Cardiac muscle cell (in vitro differentiated cells and primary cell): ENCODE data around the gene SLC22A13. TPM values are rescaled to one million over a fixed set of nuclear protein-coding genes. Genes with fewer than 3 reads are reported as not detected.

Experiments used
- DNase-seq, 2 donors: peaks; one replicate each; pipeline versions ENCODE4 v3.0.0 to v3.0.0-alpha.2; 2010 to 2017; ENCODE audit warnings: low read depth in 1 of 2, low spot score in 1 of 2
- H3K27ac ChIP-seq: fragments of 200-600 bp; sonication (generic); 2 replicates; pipeline ENCODE4 v1.5.1; 2016
- H3K27me3 ChIP-seq: fragments of 200-600 bp; sonication (generic); 2 replicates; pipeline ENCODE4 v1.6.0; 2016; ENCODE audit warnings: control low read depth
- H3K36me3 ChIP-seq: fragments of 200-600 bp; sonication (generic); 2 replicates; pipeline ENCODE4 v1.5.1; 2016; ENCODE audit warnings: control low read depth
- H3K4me1 ChIP-seq: fragments of 200-600 bp; sonication (generic); 2 replicates; pipeline ENCODE4 v1.8.1; 2017; ENCODE audit warnings: low read depth, mild to moderate bottlenecking, mixed run types
- H3K4me3 ChIP-seq: fragments of 200-600 bp; sonication (generic); 2 replicates; pipeline ENCODE4 v1.5.1; 2016; ENCODE audit warnings: mild to moderate bottlenecking
- H3K9me3 ChIP-seq: fragments of 200-600 bp; sonication (generic); 2 replicates; pipeline ENCODE4 v1.5.1; 2017; ENCODE audit warnings: low read depth, mild to moderate bottlenecking, control low read depth
- polyA plus RNA-seq: library from polyadenylated mRNA; unstranded; fragments of >200 nt; fragmentation: Nextera tagmentation; extraction: Ambion mirVana; gene quantifications from 2 replicates; pipeline ENCODE4 v1.2.1, GENCODE V29; 2016
- total RNA-seq: library from RNA; depleted of rRNA; stranded (reverse); fragments of >200 nt; gene quantifications from 2 replicates; pipeline ENCODE4 v1.2.3, GENCODE V29; 2016
- TF ChIP-seq, protein P1 (sequence below): IDR thresholded peaks from 2 replicates; pipeline ENCODE4 v1.5.1; 2012; ENCODE audit warnings: low read depth, mild to moderate bottlenecking, low read length

SLC22A13 gene
- total and polyA plus RNA-seq, 2 experiments from 2014 or later, result 0.37 to 0.39 TPM

DNA sequence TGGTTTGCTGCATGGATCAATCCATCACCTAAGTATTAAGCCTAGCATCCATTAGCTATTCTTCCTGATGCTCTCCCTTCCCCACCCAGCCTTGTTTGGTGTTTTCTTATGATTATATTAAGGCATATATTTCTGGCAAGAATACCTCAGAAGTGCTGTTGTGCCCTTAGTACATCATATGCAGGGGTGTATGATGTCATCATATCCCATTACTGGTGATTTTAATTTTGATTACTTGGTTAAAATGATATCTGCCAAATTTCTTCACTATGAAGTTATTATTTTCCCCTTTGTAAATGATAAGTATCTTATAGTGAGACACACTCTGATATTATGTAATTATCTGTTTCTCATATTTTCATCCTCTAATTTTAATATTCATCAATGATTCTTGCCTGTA is 31.9 kb downstream of the SLC22A13 start:
- Histone ChIP-seq H3K4me3 (no peak overlapping the region), H3K27ac (no peak overlapping the region), H3K4me1 (no peaks in the 10 kb centered on the region), H3K36me3 (no peaks in the 10 kb centered on the region), H3K27me3 (no peaks in the 10 kb centered on the region), H3K9me3 (no peaks in the 10 kb centered on the region)
- DNase-seq, result no peak
- TF ChIP-seq, protein P1, sequence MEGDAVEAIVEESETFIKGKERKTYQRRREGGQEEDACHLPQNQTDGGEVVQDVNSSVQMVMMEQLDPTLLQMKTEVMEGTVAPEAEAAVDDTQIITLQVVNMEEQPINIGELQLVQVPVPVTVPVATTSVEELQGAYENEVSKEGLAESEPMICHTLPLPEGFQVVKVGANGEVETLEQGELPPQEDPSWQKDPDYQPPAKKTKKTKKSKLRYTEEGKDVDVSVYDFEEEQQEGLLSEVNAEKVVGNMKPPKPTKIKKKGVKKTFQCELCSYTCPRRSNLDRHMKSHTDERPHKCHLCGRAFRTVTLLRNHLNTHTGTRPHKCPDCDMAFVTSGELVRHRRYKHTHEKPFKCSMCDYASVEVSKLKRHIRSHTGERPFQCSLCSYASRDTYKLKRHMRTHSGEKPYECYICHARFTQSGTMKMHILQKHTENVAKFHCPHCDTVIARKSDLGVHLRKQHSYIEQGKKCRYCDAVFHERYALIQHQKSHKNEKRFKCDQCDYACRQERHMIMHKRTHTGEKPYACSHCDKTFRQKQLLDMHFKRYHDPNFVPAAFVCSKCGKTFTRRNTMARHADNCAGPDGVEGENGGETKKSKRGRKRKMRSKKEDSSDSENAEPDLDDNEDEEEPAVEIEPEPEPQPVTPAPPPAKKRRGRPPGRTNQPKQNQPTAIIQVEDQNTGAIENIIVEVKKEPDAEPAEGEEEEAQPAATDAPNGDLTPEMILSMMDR, result no peak

DNA sequence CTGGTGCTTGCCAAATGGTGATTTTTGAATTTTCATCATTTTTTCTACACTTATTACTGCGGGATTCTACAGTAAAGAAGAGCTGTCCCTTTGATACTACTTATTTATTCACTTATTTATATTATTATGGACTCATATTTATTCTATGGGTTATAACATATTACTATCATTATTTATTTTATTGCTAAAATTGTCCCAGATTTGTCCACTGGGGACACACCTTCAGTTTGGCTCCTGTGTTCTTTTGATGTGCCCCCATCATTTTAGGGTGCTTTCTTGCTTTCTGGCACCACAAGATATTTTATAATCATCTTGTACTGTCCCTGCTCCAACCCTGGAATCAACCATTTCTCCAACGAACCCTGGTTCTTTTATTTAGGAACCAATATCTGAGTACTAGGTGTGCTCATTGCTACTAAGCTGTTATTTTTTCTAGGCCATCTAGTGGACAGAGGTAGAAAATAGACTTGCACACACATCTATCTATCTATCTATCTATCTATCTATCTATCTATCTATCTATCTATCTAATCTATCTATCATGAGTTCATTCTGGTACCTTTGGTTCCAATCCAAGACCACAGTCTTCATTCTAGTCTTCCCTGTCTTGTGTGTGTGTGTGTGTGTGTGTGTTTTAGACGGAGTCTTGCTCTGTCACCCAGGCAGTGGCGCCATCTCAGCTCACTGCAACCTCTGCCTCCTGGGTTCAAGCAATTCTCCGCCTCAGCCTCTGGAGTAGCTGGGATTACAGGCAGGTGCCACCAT is 32.5 kb downstream of the SLC22A13 start:
- no peaks in the 10 kb centered on the region for H3K36me3 ChIP-seq
- TF ChIP-seq, protein P1, result peak; percentile 21
- H3K27me3 ChIP-seq, result no peaks in the 10 kb centered on the region
- no peak overlapping the region for H3K4me3 ChIP-seq
- H3K9me3 ChIP-seq, result no peaks in the 10 kb centered on the region
- no peak overlapping the region for H3K27ac ChIP-seq
- peak in 1 of 2 donors; percentile 5 for DNase-seq
- no peaks in the 10 kb centered on the region for H3K4me1 ChIP-seq

DNA sequence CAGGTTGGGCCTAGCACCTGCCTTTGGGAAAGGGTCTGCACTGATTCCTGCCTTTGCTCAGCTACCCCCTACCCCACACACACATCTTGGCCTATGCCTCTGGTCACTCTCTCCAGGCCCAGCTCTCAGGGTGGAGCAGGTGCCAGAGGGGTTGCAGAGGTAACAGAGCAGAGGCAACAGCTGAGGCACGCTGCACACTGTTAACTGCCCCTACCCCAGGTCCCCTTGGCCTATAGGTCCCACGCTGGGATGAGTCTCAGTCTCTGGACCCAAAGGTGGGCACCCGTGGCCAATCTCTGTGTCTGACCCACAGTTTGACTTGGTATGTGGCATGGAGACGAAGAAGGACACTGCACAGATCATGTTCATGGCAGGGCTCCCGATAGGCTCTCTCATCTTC is 41.3 kb downstream of the SLC22A13 start:
- TF ChIP-seq, protein P1, result no peak
- Histone ChIP-seq H3K36me3 (no peaks in the 10 kb centered on the region), H3K9me3 (no peaks in the 10 kb centered on the region), H3K4me1 (no peaks in the 10 kb centered on the region), H3K27ac (no peak overlapping the region), H3K4me3 (no peak overlapping the region), H3K27me3 (no peaks in the 10 kb centered on the region)
- DNase-seq, result no peak

DNA sequence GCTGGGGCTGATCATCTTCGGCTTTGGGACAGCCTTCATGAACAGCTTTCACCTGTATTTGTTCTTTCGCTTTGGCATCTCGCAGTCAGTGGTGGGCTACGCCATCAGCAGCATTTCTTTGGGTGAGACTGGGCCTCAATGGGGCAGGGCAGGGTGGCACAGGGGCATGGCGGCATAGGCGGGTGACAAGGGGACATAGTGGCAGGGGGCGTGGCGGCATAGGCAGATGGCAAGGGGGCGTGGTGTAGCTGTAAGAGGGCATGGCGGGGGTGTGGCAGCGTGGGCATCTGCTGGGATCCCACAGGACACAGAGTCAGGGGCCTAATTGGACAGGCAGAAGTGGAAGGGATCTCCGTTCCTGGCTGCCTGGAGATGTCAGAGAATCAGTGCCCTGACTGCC is 42.0 kb downstream of the SLC22A13 start:
- Histone ChIP-seq H3K4me3 (no peak overlapping the region), H3K36me3 (no peaks in the 10 kb centered on the region), H3K27me3 (no peaks in the 10 kb centered on the region), H3K4me1 (no peaks in the 10 kb centered on the region), H3K9me3 (no peaks in the 10 kb centered on the region), H3K27ac (no peak overlapping the region)
- TF ChIP-seq, protein P1, result no peak
- DNase-seq, result no peak

DNA sequence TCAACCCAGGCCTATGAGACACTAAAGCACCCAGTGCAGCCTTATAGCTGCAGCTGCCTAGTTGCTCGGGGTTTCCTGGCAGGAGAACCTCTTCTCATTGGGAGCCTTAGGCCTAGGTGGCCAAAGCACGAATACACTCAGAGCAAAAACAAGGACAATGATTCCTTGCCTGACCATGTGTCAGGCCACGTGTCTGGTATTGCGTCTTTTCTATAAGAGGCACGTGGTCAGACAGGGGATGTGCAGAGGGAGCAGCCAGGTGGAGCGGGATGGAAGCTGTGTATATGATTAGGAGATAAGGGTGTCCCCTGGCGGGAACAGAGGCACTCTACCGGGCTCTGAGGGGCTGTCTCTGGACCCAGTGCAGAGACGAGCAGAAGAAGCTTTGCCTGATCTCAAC is 42.8 kb downstream of the SLC22A13 start:
- TF ChIP-seq, protein P1, result no peak
- Histone ChIP-seq H3K27ac (no peak overlapping the region), H3K27me3 (no peaks in the 10 kb centered on the region), H3K4me3 (no peak overlapping the region), H3K9me3 (no peaks in the 10 kb centered on the region), H3K36me3 (no peaks in the 10 kb centered on the region), H3K4me1 (no peaks in the 10 kb centered on the region)
- no peak for DNase-seq
